Cardiac fibroblast (primary cell): Measurements from ENCODE around the gene TNFRSF11A.
A peak's percentile ranks its signal among the peaks of the same experiment; 100 is the strongest.

Experiments used
- DNase-seq, 2 donors: peaks; one replicate each; pipeline versions ENCODE4 v3.0.0 to v3.0.0-alpha.2; 2010; ENCODE audit warnings: low read depth in 2 of 2
- H3K4me3 ChIP-seq, 2 donors: replicated peaks in 1 of 2; 1 replicate in 1 of 2; 2 replicates in 1 of 2; pipeline ENCODE4 v1.5.1; 2011; ENCODE audit warnings: low read depth in 2 of 2, low read length in 2 of 2, mild to moderate bottlenecking in 2 of 2, moderate library complexity in 1 of 2
- TF ChIP-seq, protein P1 (sequence below): IDR thresholded peaks from one replicate; pipeline ENCODE4 v1.5.1; 2011; ENCODE audit warnings: low read depth, mild to moderate bottlenecking, low read length, inconsistent platforms

Gene TNFRSF11A

DNA sequence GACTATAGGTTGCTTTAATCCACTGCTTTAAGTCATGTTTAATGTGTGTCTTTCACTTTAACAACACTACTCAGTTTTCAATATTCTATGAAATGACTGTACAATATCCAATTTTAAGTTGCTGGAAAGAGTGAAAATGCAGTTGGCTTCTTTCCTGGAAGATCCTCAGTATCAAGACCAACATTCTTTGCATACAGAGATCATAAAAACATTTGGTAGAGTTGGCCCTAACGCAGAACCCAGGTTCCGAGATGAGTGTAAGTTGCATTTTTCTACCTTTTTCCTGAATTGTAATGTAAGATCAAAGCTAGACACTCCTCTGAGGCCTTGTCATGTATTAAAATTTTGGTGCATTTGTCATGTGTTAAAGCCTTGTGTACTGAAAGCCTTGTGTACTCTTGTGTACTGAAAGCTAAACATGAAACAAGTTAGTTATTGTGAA lies 42.9 kb upstream of the TNFRSF11A start:
- no peak overlapping the region for H3K4me3 ChIP-seq
- peak; percentile 79 to 80 for DNase-seq
- TF ChIP-seq, protein P1, sequence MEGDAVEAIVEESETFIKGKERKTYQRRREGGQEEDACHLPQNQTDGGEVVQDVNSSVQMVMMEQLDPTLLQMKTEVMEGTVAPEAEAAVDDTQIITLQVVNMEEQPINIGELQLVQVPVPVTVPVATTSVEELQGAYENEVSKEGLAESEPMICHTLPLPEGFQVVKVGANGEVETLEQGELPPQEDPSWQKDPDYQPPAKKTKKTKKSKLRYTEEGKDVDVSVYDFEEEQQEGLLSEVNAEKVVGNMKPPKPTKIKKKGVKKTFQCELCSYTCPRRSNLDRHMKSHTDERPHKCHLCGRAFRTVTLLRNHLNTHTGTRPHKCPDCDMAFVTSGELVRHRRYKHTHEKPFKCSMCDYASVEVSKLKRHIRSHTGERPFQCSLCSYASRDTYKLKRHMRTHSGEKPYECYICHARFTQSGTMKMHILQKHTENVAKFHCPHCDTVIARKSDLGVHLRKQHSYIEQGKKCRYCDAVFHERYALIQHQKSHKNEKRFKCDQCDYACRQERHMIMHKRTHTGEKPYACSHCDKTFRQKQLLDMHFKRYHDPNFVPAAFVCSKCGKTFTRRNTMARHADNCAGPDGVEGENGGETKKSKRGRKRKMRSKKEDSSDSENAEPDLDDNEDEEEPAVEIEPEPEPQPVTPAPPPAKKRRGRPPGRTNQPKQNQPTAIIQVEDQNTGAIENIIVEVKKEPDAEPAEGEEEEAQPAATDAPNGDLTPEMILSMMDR, result no peak

DNA sequence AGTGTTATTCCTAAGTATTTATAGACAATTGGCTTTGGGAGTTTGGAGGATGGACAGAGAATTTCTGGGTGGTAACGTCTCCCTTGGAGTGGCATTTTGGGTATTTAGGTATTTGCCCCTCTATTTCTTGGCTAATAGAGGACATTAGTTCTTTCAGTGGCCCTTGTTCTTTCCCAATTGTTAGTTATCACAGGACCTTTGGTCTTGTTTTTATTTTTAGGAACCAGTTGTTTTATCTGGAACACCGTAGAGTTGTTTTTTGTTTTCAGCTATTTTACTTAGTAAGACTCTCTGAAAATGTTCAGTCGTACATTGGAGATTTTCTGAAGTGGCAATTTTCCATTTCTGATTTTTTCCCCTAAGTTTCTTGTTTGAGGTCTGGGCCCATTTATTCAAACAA lies 40.5 kb upstream of the TNFRSF11A start:
- DNase-seq, result no peak
- no peak overlapping the region for H3K4me3 ChIP-seq
- TF ChIP-seq, protein P1, result no peak

- no peak for DNase-seq
Observed at GRCh38 chr18:62285281-62285680, 39.8 kb upstream of the TNFRSF11A start.

DNA sequence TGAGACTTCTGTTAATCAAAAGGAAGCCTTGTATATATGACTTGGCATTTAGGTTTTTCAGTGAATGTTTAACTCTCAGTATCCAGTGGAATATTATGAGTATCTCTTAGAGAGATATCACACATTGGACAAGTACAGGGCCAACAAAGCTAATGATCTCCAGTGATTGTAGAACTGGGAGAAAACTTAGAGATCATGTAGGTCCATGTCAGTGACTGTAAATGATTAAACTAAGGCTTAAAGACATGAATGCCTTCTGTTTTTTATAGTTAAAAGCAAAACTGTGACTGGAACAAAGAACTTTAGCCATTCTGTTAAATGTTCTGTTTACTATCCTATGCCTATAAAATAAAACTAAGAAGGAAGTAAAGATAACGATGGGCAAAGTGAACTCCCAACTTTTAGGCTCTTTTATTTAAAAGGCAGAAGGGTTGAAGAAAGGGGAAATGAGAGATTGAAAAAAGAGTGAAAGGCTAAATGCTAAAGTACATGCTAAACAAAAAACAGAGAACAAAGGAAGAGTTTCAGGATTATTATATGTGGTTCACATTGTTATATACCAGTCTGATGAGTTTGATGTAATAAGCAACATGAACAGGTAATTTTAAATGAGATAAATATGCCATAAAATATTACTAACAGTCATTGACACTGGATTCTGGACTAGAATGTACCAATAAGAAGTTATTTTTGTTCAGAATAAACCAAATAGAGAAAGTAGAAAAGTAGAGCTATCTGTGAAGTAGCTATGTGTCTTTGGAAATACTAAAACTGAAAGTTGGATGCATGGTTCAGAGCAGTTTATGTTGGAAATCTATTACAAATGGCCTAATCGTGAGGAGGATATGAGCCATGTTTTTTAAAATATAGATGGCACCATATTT lies 37.1 kb upstream of the TNFRSF11A start:
- TF ChIP-seq, protein P1, result no peak
- no peak for DNase-seq
- H3K4me3 ChIP-seq, result no peak overlapping the region

More at GRCh38 chr18:62285281-62285680, 39.8 kb upstream of the TNFRSF11A start:
- TF ChIP-seq, protein P1, result no peak
- H3K4me3 ChIP-seq, result no peak overlapping the region

DNA sequence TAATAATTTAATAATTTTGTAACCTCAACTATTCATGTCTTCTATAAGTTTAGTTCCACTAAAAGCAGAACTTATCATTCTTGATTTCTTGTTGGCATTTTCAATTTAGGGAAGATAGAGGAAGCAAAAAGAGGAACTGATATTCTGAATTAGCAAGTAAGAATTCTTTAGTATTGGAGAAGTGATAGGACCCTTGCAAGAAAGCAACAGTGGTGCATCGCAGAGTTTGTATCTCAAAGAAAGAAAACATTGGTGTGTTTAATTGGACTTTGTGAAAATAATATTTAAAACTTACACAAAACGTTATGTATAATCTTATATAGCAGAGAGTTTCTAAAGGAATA lies 36.5 kb upstream of the TNFRSF11A start:
- TF ChIP-seq, protein P1, result no peak
- no peak for DNase-seq
- no peak overlapping the region for H3K4me3 ChIP-seq

DNA sequence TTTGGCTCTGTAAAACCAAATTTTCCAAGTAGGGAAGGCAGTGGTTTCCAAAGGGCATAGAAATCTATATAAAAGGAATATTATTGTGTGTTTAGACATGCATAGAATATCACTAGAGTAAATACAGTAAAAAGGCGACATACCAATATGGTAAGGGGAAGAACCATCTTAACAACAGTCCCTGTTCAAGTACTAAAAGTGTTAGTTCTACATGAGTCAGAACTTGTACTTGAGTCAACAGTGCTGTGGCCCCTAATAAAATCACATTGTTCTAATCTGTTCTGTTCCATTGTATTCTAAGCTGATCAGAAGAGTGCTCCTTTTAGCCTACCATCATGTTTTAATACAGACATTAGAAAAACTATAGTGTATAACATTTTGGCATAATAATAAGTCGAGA lies 36.1 kb upstream of the TNFRSF11A start:
- no peak for DNase-seq
- H3K4me3 ChIP-seq, result no peak overlapping the region
- TF ChIP-seq, protein P1, result no peak
